ENCODE results near the gene CD63. TPM values are rescaled to one million over a fixed set of nuclear protein-coding genes. Genes with fewer than 3 reads are reported as not detected.

Gene CD63
- total RNA-seq, 4 donors from 2014 or later, result 683 to 1,145 (median 1,122) TPM

DNA sequence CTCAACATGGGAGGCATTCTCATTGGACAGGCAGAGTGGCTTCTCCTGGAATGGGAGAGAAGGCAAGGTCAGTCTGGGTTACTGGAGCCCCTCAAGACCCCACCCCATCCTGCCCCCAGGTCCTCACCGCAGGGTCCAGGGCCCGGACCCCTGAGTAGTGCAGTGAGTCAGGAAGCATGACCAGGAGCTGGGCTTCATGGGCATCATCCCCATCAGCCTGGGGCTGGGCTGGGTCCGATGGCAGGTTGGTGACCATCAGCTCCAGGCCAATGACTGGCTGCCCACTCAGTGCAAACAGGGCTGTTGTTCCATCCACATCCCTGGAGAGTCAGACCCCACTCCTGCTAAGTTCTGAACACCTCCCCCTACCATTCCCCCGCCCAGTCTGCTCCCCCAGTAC, 34.2 kb downstream of the CD63 start:
- intact Hi-C loops (cut with DNase I), result no loop called here
- Histone ChIP-seq H3K27me3 (no peaks in the 10 kb centered on the region), H3K27ac (no peak overlapping the region), H3K9me3 (no peaks in the 10 kb centered on the region), H3K36me3 (no peaks in the 10 kb centered on the region), H3K4me1 (no peaks in the 10 kb centered on the region), H3K4me3 (replicated peaks in 1 of 3) (no peak overlapping the region)
- no peak for TF ChIP-seq POLR2A (IDR thresholded peaks at IDR 0.05)
- TF ChIP-seq, protein P1, sequence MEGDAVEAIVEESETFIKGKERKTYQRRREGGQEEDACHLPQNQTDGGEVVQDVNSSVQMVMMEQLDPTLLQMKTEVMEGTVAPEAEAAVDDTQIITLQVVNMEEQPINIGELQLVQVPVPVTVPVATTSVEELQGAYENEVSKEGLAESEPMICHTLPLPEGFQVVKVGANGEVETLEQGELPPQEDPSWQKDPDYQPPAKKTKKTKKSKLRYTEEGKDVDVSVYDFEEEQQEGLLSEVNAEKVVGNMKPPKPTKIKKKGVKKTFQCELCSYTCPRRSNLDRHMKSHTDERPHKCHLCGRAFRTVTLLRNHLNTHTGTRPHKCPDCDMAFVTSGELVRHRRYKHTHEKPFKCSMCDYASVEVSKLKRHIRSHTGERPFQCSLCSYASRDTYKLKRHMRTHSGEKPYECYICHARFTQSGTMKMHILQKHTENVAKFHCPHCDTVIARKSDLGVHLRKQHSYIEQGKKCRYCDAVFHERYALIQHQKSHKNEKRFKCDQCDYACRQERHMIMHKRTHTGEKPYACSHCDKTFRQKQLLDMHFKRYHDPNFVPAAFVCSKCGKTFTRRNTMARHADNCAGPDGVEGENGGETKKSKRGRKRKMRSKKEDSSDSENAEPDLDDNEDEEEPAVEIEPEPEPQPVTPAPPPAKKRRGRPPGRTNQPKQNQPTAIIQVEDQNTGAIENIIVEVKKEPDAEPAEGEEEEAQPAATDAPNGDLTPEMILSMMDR (IDR thresholded peaks at IDR 0.05), result no peak
- no peak for DNase-seq
- 93% methylated on average over 2 to 3 of the region's 4 CpGs for WGBS, 2 donors

DNA sequence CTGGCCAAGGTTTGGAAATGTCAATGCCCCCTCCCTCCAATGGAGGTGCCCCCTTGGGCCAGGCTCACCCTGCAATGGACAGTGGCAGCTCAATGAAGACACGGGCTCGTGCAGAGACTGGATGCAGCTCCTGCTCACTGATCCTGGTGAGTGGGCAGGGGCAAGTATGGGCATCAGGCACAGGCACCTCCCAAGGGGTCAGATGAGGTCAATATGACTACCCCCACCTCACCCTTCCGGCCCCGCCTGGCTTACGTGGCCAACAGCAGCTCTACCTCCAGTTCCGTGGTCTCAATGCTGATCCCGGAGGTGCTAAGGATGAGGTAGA, 34.7 kb downstream of the CD63 start:
- WGBS, 2 donors, result 100% methylated on average over 1 to 7 of the region's 7 CpGs
- no peaks in the 10 kb centered on the region for H3K36me3 ChIP-seq
- H3K27me3 ChIP-seq, result no peaks in the 10 kb centered on the region
- intact Hi-C loops (cut with DNase I), result no loop called here
- H3K4me3 ChIP-seq (replicated peaks in 1 of 3), result no peak overlapping the region
- no peak overlapping the region for H3K27ac ChIP-seq
- DNase-seq, result no peak
- no peaks in the 10 kb centered on the region for H3K4me1 ChIP-seq
- TF ChIP-seq, protein P1 (IDR thresholded peaks at IDR 0.05), result no peak
- TF ChIP-seq POLR2A (IDR thresholded peaks at IDR 0.05), result no peak
- H3K9me3 ChIP-seq, result no peaks in the 10 kb centered on the region

DNA sequence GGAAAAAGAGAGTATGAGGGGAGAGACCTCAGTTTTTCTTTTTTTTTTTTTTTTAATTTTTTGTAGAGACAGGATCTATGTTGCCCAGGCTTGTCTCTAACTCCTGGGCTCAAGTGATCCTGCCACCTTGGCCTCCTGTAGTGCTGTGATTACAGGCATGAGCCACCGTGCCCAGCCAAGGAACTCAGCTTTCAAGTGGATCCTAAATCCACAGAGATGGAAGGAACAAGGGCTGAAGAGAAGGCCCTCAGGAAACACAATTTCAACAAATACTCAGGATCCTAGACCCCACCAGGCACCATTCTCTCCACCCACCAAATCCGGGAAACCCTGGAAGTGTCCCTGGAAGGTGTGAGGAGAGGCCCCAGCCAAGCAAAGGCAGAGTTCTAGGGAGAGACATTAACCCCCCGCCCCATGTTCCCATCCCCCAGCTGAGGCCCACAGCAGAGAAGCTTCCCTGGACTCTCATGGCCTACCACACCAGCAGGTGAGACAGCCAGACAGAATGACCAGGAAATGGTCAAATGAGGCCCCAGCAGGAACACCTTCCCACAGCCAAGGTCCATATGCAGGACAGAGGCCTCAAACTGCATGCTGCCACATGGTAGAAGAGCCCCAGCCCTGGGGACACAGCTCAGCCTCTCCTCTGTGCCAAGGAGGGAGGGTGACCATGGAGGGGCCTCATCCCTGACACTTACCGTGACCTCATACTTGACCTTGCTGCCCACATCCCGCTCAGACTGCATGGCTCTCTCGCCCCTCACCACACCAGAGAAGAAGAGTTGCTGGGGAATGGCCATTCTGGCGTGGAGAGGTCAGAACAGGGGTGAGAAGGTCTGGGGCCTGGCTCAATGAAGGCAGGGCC, 35.3 kb downstream of the CD63 start:
- WGBS, 2 donors, result 78 to 82% methylated on average over 7 of the region's 7 CpGs
- TF ChIP-seq POLR2A (IDR thresholded peaks at IDR 0.05), result no peak
- TF ChIP-seq, protein P1 (IDR thresholded peaks at IDR 0.05), result no peak
- DNase-seq, result peak; percentile 65 to 68
- Histone ChIP-seq H3K4me3 (replicated peaks in 1 of 3) (no peak overlapping the region), H3K36me3 (no peaks in the 10 kb centered on the region), H3K4me1 (no peaks in the 10 kb centered on the region), H3K27me3 (no peaks in the 10 kb centered on the region), H3K9me3 (no peaks in the 10 kb centered on the region), H3K27ac (no peak overlapping the region)
- intact Hi-C loops (cut with DNase I), result no loop called here

DNA sequence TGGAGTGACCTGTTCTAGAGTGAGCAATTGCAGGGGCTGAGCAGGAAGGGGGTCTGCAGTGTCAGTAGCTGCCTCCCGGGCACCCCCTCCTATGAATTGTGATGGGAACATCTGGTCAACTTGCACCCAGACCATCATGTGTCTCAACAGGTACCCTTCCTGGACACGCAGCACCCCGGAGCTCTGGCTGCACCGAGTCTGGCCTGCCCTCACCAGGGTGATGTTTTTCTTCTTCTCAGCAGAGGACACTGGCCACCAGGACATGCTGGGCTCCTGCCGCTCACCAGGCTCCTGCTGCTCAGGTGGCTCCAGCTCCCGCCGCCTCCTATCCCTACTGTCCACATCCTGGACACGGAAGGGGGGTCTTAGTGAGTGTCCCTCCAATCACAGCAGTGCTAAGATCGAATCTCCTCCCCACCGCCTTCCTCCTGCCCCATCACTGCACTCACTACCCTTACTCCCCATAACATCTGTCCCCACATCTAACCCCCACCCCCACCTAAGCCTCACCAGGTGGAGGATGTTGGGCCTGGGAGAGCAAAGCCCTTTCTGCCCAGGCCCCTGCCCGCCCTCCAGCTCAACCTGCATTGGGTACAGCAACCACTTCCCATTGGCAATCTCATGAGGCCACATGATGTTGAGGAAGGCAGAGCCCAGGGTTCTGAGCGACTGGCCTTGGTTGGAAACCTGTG, 36.0 kb downstream of the CD63 start:
- Histone ChIP-seq H3K27me3 (no peaks in the 10 kb centered on the region), H3K4me1 (no peaks in the 10 kb centered on the region), H3K36me3 (no peaks in the 10 kb centered on the region), H3K27ac (no peak overlapping the region), H3K9me3 (no peaks in the 10 kb centered on the region), H3K4me3 (replicated peaks in 1 of 3) (no peak overlapping the region)
- intact Hi-C loops (cut with DNase I), result no loop called here
- WGBS, 2 donors, result 96 to 98% methylated on average over 12 of the region's 12 CpGs
- DNase-seq, result no peak
- TF ChIP-seq, protein P1 (IDR thresholded peaks at IDR 0.05), result no peak
- no peak for TF ChIP-seq POLR2A (IDR thresholded peaks at IDR 0.05)

All from thyroid gland (tissue), 4 donors.